Measurements from ENCODE around the gene AS3MT. TPM values are rescaled to one million over a fixed set of nuclear protein-coding genes. Genes with fewer than 3 reads are reported as not detected.

The AS3MT gene
- polyA plus RNA-seq, 1 donor (not counting 4 experiments of a cell fraction or from before 2014, with no cell fraction given), result 2.0 TPM

- no peaks in the 10 kb centered on the region for H3K27me3 ChIP-seq (ENCODE audit: control insufficient read depth, extremely low read depth, insufficient read depth, low read length)
- no peak overlapping the region for H3K27ac ChIP-seq (ENCODE audit: control insufficient read depth, insufficient read depth, low read length)
- no peaks in the 10 kb centered on the region for H3K4me1 ChIP-seq (ENCODE audit: control insufficient read depth, extremely low read depth, insufficient read depth, low read length)
- no peak for TF ChIP-seq EZH2 (IDR thresholded peaks at IDR 0.05; ENCODE audit: low read length)
- H4K20me1 ChIP-seq (ENCODE audit: control insufficient read depth, extremely low read depth, insufficient read depth, low read length), result no peaks in the 10 kb centered on the region
- no peaks in the 10 kb centered on the region for H3K9me1 ChIP-seq (ENCODE audit: control insufficient read depth, extremely low read depth, insufficient read depth, low read length)
- FAIRE-seq (no peak), DNase-seq (ENCODE audit: low read depth, low spot score) (no peak)
- H3K79me2 ChIP-seq (ENCODE audit: control insufficient read depth, insufficient read depth, low read length), result no peaks in the 10 kb centered on the region
- H2AFZ ChIP-seq (ENCODE audit: control insufficient read depth, low read length), result no peak overlapping the region
- no peak overlapping the region for H3K9ac ChIP-seq (ENCODE audit: control insufficient read depth, extremely low read depth, insufficient read depth, low read length)
- H3K9me3 ChIP-seq (ENCODE audit: control insufficient read depth, low read depth, low read length), result no peaks in the 10 kb centered on the region
- H3K36me3 ChIP-seq (ENCODE audit: control insufficient read depth in 2 of 2, extremely low read depth in 1 of 2, insufficient read depth in 2 of 2, low read length in 2 of 2), result no peaks in the 10 kb centered on the region
- no peak overlapping the region for H3K4me3 ChIP-seq (ENCODE audit: control insufficient read depth in 2 of 3, extremely low read depth in 1 of 3, insufficient read depth in 2 of 3, low read depth in 1 of 3, low read length in 3 of 3)
- dilution Hi-C loops (cut with MboI; ENCODE audit: extremely low pct_ligation_motif_present, low sequenced_read_pairs), result no loop called here
- no peak overlapping the region for H3K4me2 ChIP-seq (ENCODE audit: control insufficient read depth, extremely low read depth, insufficient read depth, low read depth, low read length)
These were observed 66.2 kb downstream of the AS3MT start for GRCh38 chr10:102935505-102935904.

- TF ChIP-seq EZH2 (IDR thresholded peaks at IDR 0.05; ENCODE audit: low read length), result no peak
- TF ChIP-seq, protein P1, sequence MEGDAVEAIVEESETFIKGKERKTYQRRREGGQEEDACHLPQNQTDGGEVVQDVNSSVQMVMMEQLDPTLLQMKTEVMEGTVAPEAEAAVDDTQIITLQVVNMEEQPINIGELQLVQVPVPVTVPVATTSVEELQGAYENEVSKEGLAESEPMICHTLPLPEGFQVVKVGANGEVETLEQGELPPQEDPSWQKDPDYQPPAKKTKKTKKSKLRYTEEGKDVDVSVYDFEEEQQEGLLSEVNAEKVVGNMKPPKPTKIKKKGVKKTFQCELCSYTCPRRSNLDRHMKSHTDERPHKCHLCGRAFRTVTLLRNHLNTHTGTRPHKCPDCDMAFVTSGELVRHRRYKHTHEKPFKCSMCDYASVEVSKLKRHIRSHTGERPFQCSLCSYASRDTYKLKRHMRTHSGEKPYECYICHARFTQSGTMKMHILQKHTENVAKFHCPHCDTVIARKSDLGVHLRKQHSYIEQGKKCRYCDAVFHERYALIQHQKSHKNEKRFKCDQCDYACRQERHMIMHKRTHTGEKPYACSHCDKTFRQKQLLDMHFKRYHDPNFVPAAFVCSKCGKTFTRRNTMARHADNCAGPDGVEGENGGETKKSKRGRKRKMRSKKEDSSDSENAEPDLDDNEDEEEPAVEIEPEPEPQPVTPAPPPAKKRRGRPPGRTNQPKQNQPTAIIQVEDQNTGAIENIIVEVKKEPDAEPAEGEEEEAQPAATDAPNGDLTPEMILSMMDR (optimal IDR thresholded peaks at IDR 0.05 in 1 of 3, IDR thresholded peaks at IDR 0.05 in 1 of 3, conservative IDR thresholded peaks at IDR 0.05 in 1 of 3; ENCODE audit: extremely low read depth in 1 of 3, insufficient read depth in 2 of 3, low read length in 3 of 3), result no peak
- no peaks in the 10 kb centered on the region for H3K79me2 ChIP-seq (ENCODE audit: control insufficient read depth, insufficient read depth, low read length)
- H3K4me1 ChIP-seq (ENCODE audit: control insufficient read depth, extremely low read depth, insufficient read depth, low read length), result no peaks in the 10 kb centered on the region
- no peaks in the 10 kb centered on the region for H4K20me1 ChIP-seq (ENCODE audit: control insufficient read depth, extremely low read depth, insufficient read depth, low read length)
- dilution Hi-C loops (cut with MboI; ENCODE audit: extremely low pct_ligation_motif_present, low sequenced_read_pairs), result no loop called here
- no peak overlapping the region for H3K4me2 ChIP-seq (ENCODE audit: control insufficient read depth, extremely low read depth, insufficient read depth, low read depth, low read length)
- no peak overlapping the region for H3K27ac ChIP-seq (ENCODE audit: control insufficient read depth, insufficient read depth, low read length)
- no peak overlapping the region for H3K9ac ChIP-seq (ENCODE audit: control insufficient read depth, extremely low read depth, insufficient read depth, low read length)
- no peaks in the 10 kb centered on the region for H3K27me3 ChIP-seq (ENCODE audit: control insufficient read depth, extremely low read depth, insufficient read depth, low read length)
- no peaks in the 10 kb centered on the region for H3K36me3 ChIP-seq (ENCODE audit: control insufficient read depth in 2 of 2, extremely low read depth in 1 of 2, insufficient read depth in 2 of 2, low read length in 2 of 2)
- FAIRE-seq (no peak), DNase-seq (ENCODE audit: low read depth, low spot score) (no peak)
- no peaks in the 10 kb centered on the region for H3K9me3 ChIP-seq (ENCODE audit: control insufficient read depth, low read depth, low read length)
- no peak overlapping the region for H2AFZ ChIP-seq (ENCODE audit: control insufficient read depth, low read length)
- H3K4me3 ChIP-seq (ENCODE audit: control insufficient read depth in 2 of 3, extremely low read depth in 1 of 3, insufficient read depth in 2 of 3, low read depth in 1 of 3, low read length in 3 of 3), result no peak overlapping the region
- H3K9me1 ChIP-seq (ENCODE audit: control insufficient read depth, extremely low read depth, insufficient read depth, low read length), result no peaks in the 10 kb centered on the region
These were observed 66.8 kb downstream of the AS3MT start for GRCh38 chr10:102935939-102936605.

DNA sequence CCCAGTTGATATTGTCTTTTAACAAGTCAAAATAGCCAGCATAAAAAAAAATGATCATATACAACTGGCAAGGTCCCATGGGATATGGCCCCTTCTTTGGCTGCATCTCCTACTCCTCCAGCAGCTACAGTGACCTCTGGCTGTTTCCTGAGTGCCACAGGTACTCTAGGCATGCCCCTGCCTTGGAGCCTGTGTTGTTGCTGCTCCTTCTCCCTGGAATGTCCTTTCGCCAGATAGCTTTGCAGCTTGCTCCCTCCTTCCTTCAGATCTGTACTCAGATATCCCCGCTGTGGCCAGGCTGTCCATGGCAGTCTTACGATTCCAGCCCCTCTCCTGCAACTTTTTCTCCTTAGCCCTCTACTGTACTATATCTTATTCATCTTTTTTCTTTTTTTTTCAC, 72.1 kb downstream of the AS3MT start:
- Histone ChIP-seq H3K27ac (ENCODE audit: control insufficient read depth, insufficient read depth, low read length) (no peak overlapping the region), H3K79me2 (ENCODE audit: control insufficient read depth, insufficient read depth, low read length) (no peaks in the 10 kb centered on the region), H3K4me1 (ENCODE audit: control insufficient read depth, extremely low read depth, insufficient read depth, low read length) (no peaks in the 10 kb centered on the region), H3K36me3 (ENCODE audit: control insufficient read depth in 2 of 2, extremely low read depth in 1 of 2, insufficient read depth in 2 of 2, low read length in 2 of 2) (no peaks in the 10 kb centered on the region), H3K9me1 (ENCODE audit: control insufficient read depth, extremely low read depth, insufficient read depth, low read length) (no peaks in the 10 kb centered on the region), H4K20me1 (ENCODE audit: control insufficient read depth, extremely low read depth, insufficient read depth, low read length) (no peaks in the 10 kb centered on the region), H3K4me3 (ENCODE audit: control insufficient read depth in 2 of 3, extremely low read depth in 1 of 3, insufficient read depth in 2 of 3, low read depth in 1 of 3, low read length in 3 of 3) (no peak overlapping the region), H3K9me3 (ENCODE audit: control insufficient read depth, low read depth, low read length) (no peaks in the 10 kb centered on the region), H3K27me3 (ENCODE audit: control insufficient read depth, extremely low read depth, insufficient read depth, low read length) (no peaks in the 10 kb centered on the region), H3K9ac (ENCODE audit: control insufficient read depth, extremely low read depth, insufficient read depth, low read length) (no peak overlapping the region), H3K4me2 (ENCODE audit: control insufficient read depth, extremely low read depth, insufficient read depth, low read depth, low read length) (no peak overlapping the region), H2AFZ (ENCODE audit: control insufficient read depth, low read length) (no peak overlapping the region)
- TF ChIP-seq EZH2 (IDR thresholded peaks at IDR 0.05; ENCODE audit: low read length), result no peak
- TF ChIP-seq, protein P1 (optimal IDR thresholded peaks at IDR 0.05 in 1 of 3, IDR thresholded peaks at IDR 0.05 in 1 of 3, conservative IDR thresholded peaks at IDR 0.05 in 1 of 3; ENCODE audit: extremely low read depth in 1 of 3, insufficient read depth in 2 of 3, low read length in 3 of 3), result no peak
- dilution Hi-C loops (cut with MboI; ENCODE audit: extremely low pct_ligation_motif_present, low sequenced_read_pairs), result no loop called here
- DNase-seq (ENCODE audit: low read depth, low spot score), result no peak
- no peak for FAIRE-seq

Data from keratinocyte (primary cell).